Parathyroid adenoma (tissue), 2 donors: ENCODE measurements around the gene CAVIN1.
"Not testable (repeated sequence)": the region's sequence is repeated elsewhere in the genome, so short reads cannot be mapped to it uniquely, and the experiment has no call there.

Source experiments
- H2AFZ ChIP-seq: fragments of 300-600 bp; sonication (generic); one replicate; pipeline ENCODE4 v1.7.0; 2017; ENCODE audit warnings: antibody characterized with exemption, mild to moderate bottlenecking
- H3K27ac ChIP-seq: fragments of 300-600 bp; sonication (generic); one replicate; pipeline ENCODE4 v1.7.0; 2017
- H3K27me3 ChIP-seq: fragments of 300-600 bp; sonication (generic); one replicate; pipeline ENCODE4 v1.7.0; 2017; ENCODE audit warnings: low read length; ENCODE audit not compliant: control insufficient read depth, insufficient read depth
- H3K36me3 ChIP-seq: fragments of 300-600 bp; sonication (generic); one replicate; pipeline ENCODE4 v1.7.0; 2017; ENCODE audit warnings: low read length; ENCODE audit not compliant: control insufficient read depth, insufficient read depth
- H3K4me1 ChIP-seq: fragments of 300-600 bp; sonication (generic); one replicate; pipeline ENCODE4 v1.7.0; 2017; ENCODE audit warnings: control low read depth
- H3K4me2 ChIP-seq: fragments of 300-600 bp; sonication (generic); one replicate; pipeline ENCODE4 v1.7.0; 2017; ENCODE audit warnings: low read length
- H3K4me3 ChIP-seq: fragments of 300-600 bp; sonication (generic); one replicate; pipeline ENCODE4 v1.7.0; 2017; ENCODE audit warnings: low read depth, low read length
- H3K79me2 ChIP-seq: fragments of 300-600 bp; sonication (generic); one replicate; pipeline ENCODE4 v1.7.0; 2017; ENCODE audit warnings: control low read depth
- H3K9ac ChIP-seq: fragments of 300-600 bp; sonication (generic); one replicate; pipeline ENCODE4 v1.7.0; 2017; ENCODE audit warnings: mild to moderate bottlenecking
- H3K9me3 ChIP-seq: fragments of 300-600 bp; sonication (generic); one replicate; pipeline ENCODE4 v1.7.0; 2017; ENCODE audit warnings: low read length; ENCODE audit not compliant: control insufficient read depth
- TF ChIP-seq, protein P1 (sequence below): fragments of 300-600 bp; sonication (generic); IDR thresholded peaks from one replicate; pipeline ENCODE4 v1.7.0; 2017; ENCODE audit warnings: antibody characterized with exemption, mild to moderate bottlenecking
- donor health status: primary hyperparathyroidism.

CAVIN1 gene

DNA sequence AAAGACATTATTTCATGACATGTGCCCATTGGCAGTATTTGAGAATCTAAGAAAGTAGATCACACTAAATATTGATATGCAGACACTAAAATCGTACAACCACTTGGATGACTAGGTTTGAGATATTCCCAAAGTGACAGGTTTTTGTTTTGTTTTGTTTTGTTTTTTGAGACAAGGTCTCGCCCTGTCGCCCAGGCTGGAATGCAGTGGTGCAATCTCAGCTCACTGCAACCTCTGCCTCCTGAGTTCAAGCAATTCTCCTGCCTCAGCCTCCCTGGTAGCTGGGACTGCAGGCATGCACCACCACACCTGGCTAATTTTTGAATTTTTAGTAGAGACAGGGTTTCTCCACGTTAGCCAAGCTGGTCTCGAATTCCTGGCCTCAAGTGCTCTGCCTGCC, 54.7 kb downstream of the CAVIN1 start:
- not testable (repeated sequence) for H3K27ac ChIP-seq, H3K4me1 ChIP-seq, H2AFZ ChIP-seq, H3K27me3 ChIP-seq, H3K36me3 ChIP-seq, H3K9me3 ChIP-seq, H3K9ac ChIP-seq, H3K4me3 ChIP-seq, H3K4me2 ChIP-seq
- peaks cover 46% of the 10 kb centered on the region for H3K79me2 ChIP-seq

DNA sequence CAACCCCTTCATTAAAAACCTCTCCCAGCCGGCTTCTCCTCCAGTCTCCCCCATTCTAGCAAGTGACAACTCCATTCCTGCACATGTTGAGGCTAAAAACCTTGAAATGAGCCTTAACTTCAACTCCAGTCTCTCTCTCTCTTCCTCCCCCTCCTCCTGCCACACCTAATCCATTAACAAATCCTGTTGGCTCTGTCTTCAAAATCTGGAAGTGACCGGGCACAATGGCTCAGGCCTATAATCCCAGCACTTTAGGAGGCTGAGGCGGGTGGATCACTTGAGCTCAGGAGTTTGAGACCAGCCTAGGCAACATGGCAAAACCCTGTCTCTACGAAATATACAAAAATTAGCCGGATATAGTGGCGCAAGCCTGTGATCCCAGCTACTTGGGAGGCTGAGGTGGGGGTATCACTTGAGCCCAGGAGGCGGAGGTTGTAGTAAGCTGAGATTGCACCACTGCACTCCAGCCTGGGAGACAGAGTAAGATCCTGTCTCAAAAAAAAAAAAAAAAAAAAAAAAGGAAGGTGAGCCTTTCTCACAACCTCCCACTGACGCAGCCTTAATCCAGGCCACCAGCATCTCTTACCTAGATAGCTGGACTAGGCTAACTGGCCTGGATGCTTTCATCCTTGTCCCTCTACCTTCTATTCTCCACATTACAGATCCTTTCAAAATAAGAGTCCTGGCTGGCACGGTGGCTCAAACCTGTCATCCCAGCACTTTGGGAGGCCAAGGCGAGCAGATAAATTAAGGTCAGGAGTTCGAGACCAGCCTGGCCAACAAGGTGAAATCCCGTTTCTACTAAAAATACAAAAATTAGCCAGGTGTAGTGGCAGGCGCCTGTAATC, 56.7 kb downstream of the CAVIN1 start:
- not testable (repeated sequence) for H3K27ac ChIP-seq

DNA sequence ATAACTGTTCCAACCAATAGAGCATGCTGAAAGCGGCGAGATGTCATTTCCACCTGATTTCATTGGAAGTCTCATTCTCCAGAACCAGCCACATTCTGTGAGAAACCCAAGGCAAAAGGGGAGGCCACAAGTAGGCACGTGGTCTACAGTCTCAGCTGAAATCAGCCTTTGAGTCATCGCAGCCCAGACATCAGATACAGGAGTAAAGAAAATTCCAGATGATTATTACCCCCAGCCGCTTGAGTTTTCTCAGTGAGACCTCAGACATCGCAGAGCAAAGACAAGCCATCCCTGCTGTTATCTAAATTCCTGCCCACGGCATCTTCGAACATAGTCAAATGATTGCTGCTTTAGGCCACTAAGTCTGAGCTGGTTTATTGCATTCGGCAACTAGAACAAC, 57.9 kb downstream of the CAVIN1 start:
- Histone ChIP-seq H3K27me3 (no peaks in the 10 kb centered on the region), H3K4me3 (no peak overlapping the region), H2AFZ (no peak overlapping the region), H3K9me3 (no peaks in the 10 kb centered on the region), H3K79me2 (peaks cover 49% of the 10 kb centered on the region), H3K36me3 (no peaks in the 10 kb centered on the region), H3K27ac (no peak overlapping the region), H3K4me1 (no peaks in the 10 kb centered on the region), H3K4me2 (no peak overlapping the region), H3K9ac (no peak overlapping the region)
- TF ChIP-seq, protein P1, sequence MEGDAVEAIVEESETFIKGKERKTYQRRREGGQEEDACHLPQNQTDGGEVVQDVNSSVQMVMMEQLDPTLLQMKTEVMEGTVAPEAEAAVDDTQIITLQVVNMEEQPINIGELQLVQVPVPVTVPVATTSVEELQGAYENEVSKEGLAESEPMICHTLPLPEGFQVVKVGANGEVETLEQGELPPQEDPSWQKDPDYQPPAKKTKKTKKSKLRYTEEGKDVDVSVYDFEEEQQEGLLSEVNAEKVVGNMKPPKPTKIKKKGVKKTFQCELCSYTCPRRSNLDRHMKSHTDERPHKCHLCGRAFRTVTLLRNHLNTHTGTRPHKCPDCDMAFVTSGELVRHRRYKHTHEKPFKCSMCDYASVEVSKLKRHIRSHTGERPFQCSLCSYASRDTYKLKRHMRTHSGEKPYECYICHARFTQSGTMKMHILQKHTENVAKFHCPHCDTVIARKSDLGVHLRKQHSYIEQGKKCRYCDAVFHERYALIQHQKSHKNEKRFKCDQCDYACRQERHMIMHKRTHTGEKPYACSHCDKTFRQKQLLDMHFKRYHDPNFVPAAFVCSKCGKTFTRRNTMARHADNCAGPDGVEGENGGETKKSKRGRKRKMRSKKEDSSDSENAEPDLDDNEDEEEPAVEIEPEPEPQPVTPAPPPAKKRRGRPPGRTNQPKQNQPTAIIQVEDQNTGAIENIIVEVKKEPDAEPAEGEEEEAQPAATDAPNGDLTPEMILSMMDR = no peak

More for the DNA sequence above, 56.7 kb downstream of the CAVIN1 start:
- H3K9me3 ChIP-seq, H3K27me3 ChIP-seq, H3K4me2 ChIP-seq, H3K4me1 ChIP-seq, H2AFZ ChIP-seq, H3K36me3 ChIP-seq, H3K4me3 ChIP-seq, H3K9ac ChIP-seq: not testable (repeated sequence)
- peaks cover 46% of the 10 kb centered on the region for H3K79me2 ChIP-seq

DNA sequence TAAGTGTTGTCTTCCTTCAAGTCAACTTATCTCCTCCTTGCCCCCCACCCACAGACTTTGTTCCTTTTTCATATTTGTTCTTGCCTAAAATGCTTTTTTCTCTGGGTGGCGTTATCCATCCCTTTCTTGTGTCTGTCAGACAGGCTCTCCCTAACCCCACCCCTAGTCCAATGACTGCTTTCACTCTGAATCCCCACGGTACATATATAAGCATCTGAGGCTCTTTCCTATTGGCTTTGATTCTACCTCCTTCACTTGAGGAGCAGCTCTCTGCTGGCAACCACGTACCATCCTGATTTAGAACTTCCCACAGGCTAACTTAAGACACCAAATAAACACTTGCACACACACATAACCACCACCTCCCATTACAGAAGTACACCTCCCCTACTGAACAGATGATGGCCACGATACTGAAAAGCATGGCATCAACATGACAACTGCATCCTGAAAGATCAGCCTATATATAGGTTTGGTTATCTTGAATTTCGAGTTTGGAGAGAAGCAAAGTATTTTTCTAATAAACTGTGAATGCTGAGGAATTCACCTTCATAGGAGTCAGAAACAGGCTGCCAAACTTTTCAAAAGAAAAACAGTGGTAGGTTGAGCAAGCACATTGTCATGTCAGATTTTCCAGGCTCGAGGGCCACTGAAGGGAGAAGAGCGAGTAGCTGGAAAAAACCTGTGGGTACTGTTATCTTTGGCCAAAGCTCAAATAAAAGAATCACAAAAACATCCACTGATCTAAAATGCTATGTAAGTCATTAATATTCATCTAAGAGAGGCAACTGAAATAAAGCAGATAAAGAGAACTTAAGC, 59.1 kb downstream of the CAVIN1 start:
- H3K79me2 ChIP-seq = peaks cover 46% of the 10 kb centered on the region
- H3K27me3 ChIP-seq = no peaks in the 10 kb centered on the region
- TF ChIP-seq, protein P1 = no peak
- no peak overlapping the region for H3K4me2 ChIP-seq
- H3K36me3 ChIP-seq = no peaks in the 10 kb centered on the region
- H3K9me3 ChIP-seq = no peaks in the 10 kb centered on the region
- no peak overlapping the region for H3K4me3 ChIP-seq
- no peak overlapping the region for H2AFZ ChIP-seq
- H3K4me1 ChIP-seq = no peaks in the 10 kb centered on the region
- no peak overlapping the region for H3K27ac ChIP-seq
- no peak overlapping the region for H3K9ac ChIP-seq

DNA sequence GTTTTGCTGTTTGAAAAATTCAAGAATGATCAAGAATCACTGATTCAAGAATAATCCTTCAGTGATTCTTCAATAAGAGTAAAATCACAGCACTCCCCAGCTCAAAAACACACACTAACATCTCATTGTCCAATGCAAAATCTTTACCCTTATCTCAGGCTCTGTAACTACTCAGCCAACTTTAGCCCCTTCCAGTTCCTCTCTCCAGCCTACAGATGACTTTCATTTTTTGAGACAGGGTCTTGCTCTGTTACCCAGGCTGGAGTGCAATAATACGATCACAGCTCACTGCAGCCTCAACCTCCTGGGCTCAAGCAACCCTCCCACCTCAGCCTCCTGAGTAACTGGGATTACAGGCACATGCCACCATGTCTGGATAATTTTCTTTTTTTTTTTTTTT, 59.8 kb downstream of the CAVIN1 start:
- Histone ChIP-seq H3K27ac (no peak overlapping the region), H2AFZ (no peak overlapping the region), H3K27me3 (no peaks in the 10 kb centered on the region), H3K4me3 (no peak overlapping the region), H3K36me3 (no peaks in the 10 kb centered on the region), H3K79me2 (peaks cover 45% of the 10 kb centered on the region), H3K9me3 (no peaks in the 10 kb centered on the region), H3K9ac (no peak overlapping the region), H3K4me1 (no peaks in the 10 kb centered on the region), H3K4me2 (no peak overlapping the region)
- TF ChIP-seq, protein P1 = no peak
